Fibroblast of lung (primary cell): Measurements from ENCODE around the gene MAP2K2. TPM values are rescaled to one million over a fixed set of nuclear protein-coding genes. Genes with fewer than 3 reads are reported as not detected.

Experiments used
- DNase-seq, 2 donors: peaks; one replicate each; pipeline versions ENCODE4 v3.0.0 to v3.0.0-alpha.2; 2010; ENCODE audit warnings: low read depth in 2 of 2
- H2AFZ ChIP-seq: 2 replicates; pipeline ENCODE4 v1.5.1; 2012; ENCODE audit warnings: low read length, control low read depth, inconsistent platforms
- H3K27ac ChIP-seq: 2 replicates; pipeline ENCODE4 v1.5.1; 2011; ENCODE audit warnings: low read length, control low read depth; ENCODE audit not compliant: insufficient read depth
- H3K27me3 ChIP-seq: 2 replicates; pipeline ENCODE4 v1.5.1; 2011; ENCODE audit warnings: mild to moderate bottlenecking, low read length; ENCODE audit not compliant: control insufficient read depth, insufficient read depth
- H3K36me3 ChIP-seq: 2 replicates; pipeline ENCODE4 v1.5.1; 2011; ENCODE audit warnings: low read length; ENCODE audit not compliant: control insufficient read depth, insufficient read depth
- H3K4me1 ChIP-seq: 2 replicates; pipeline ENCODE4 v1.5.1; 2011; ENCODE audit warnings: low read length; ENCODE audit not compliant: control insufficient read depth, insufficient read depth; ENCODE audit errors: extremely low read depth
- H3K4me2 ChIP-seq: 2 replicates; pipeline ENCODE4 v1.5.1; 2011; ENCODE audit warnings: low read length, control low read depth; ENCODE audit not compliant: insufficient read depth; ENCODE audit errors: extremely low read depth
- H3K4me3 ChIP-seq, 4 experiments: fragments of 200-600 bp in 1 of 4; sonication (generic) in 1 of 4; replicated peaks in 1 of 4; 2 replicates each; pipeline ENCODE4 v1.5.1; 2011 to 2016; ENCODE audit warnings: low read length in 4 of 4, low read depth in 3 of 4, mild to moderate bottlenecking in 3 of 4, control low read depth in 2 of 4, inconsistent platforms in 1 of 4, mixed read lengths in 1 of 4; ENCODE audit not compliant: insufficient read depth in 1 of 4; ENCODE audit errors: control extremely low read depth in 1 of 4
- H3K79me2 ChIP-seq: 2 replicates; pipeline ENCODE4 v1.5.1; 2012; ENCODE audit warnings: mild to moderate bottlenecking, low read length, inconsistent platforms; ENCODE audit not compliant: control insufficient read depth, insufficient read depth
- H3K9ac ChIP-seq: 2 replicates; pipeline ENCODE4 v1.5.1; 2011; ENCODE audit warnings: mild to moderate bottlenecking, low read length, control low read depth; ENCODE audit not compliant: insufficient read depth
- H3K9me3 ChIP-seq: 2 replicates; pipeline ENCODE4 v1.5.1; 2012; ENCODE audit warnings: low read depth, low read length; ENCODE audit not compliant: control insufficient read depth, insufficient read depth
- H4K20me1 ChIP-seq: 2 replicates; pipeline ENCODE4 v1.5.1; 2011; ENCODE audit warnings: low read length; ENCODE audit not compliant: control insufficient read depth, insufficient read depth; ENCODE audit errors: extremely low read depth
- EZH2 ChIP-seq: IDR thresholded peaks from 2 replicates; pipeline ENCODE4 v1.5.1; 2012; ENCODE audit warnings: low read length, control low read depth, mild to moderate bottlenecking; ENCODE audit errors: missing control alignments
- polyA plus RNA-seq, 2 donors: library from polyadenylated mRNA; depleted of rRNA in 1 of 2; stranded (reverse) in 1 of 2; unstranded in 1 of 2; fragments of >200 nt; gene quantifications; 2 replicates each; pipeline ENCODE4 v1.2.1, GENCODE V29; 2011 to 2012; ENCODE audit warnings: missing spikeins in 1 of 2
- total RNA-seq: library from RNA; depleted of rRNA; stranded (reverse); fragments of >200 nt; gene quantifications from 2 replicates; pipeline ENCODE4 v1.2.1, GENCODE V29; 2014
- TF ChIP-seq, protein P1 (sequence below), 2 donors: IDR thresholded peaks in 1 of 2; conservative IDR thresholded peaks in 1 of 2; 1 replicate in 1 of 2; 2 replicates in 1 of 2; pipeline ENCODE4 v1.5.1; 2011 to 2012; ENCODE audit warnings: low read length in 2 of 2, control low read depth in 1 of 2, inconsistent platforms in 1 of 2, low read depth in 1 of 2, mild to moderate bottlenecking in 1 of 2

The MAP2K2 gene
- total and polyA plus RNA-seq, 2 donors (not counting 1 experiment from before 2014, with no cell fraction given), result 61.6 to 159 TPM

DNA sequence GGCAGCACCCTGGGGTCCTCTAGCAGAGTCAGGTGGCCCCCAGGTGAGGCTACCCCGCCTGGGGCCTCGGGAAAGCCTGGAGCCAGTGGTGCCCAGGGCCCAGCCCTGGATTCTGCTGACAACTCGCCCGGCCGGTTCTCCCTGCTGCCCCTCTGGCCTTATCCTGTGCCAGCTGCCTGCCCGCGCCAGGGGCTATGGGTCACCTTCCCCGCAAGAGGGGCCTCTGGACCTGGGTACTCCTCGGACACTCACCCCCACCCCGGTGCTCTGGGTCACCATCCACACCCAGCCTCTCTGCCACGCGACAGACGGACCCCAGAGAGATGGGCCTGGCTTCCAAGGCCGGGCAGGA lies 81.2 kb downstream of the MAP2K2 start:
- H3K9ac ChIP-seq, result no peak overlapping the region

DNA sequence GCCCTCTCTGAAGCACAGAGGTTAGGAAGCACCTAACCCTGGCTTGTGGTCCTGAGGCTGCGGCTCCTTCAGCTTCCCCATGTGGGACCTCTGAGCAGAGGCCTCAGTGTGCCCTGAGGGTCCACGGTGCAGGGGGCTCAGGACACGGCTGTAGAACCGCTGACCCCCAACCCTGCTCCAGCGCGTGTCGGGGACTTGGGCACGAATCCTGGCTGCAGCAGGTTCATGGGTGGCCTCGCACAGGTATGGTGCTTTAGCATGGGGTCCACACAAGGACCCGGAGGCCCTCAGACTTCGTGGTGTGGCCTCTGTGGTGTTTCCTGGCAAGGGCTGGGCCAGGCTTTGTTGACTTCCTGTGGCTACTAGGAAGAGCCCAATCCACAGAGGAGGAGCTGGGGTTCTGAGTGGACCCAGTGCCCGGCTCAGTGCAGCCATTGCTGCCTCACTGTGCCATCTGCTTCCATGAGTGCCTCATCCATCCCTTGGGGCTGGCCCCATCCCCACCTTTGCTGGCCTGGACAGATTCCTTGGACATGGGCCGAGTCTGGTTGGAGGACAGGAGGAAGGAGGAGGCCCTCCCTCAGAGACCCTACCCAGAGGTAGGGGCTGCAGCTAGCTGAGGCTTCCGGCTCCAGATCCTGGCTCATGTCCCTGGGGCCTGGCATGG lies 81.7 kb downstream of the MAP2K2 start:
- Histone ChIP-seq H3K4me1 (peaks cover 2% of the 10 kb centered on the region), H3K27ac (no peak overlapping the region), H3K9ac (no peak overlapping the region), H2AFZ (no peak overlapping the region), H3K27me3 (no peaks in the 10 kb centered on the region), H3K79me2 (peaks cover 35% of the 10 kb centered on the region), H4K20me1 (no peaks in the 10 kb centered on the region), H3K4me3 (no peak overlapping the region), H3K4me2 (no peak overlapping the region), H3K9me3 (no peaks in the 10 kb centered on the region), H3K36me3 (peaks cover 15% of the 10 kb centered on the region)
- TF ChIP-seq EZH2, result no peak
- TF ChIP-seq, protein P1, sequence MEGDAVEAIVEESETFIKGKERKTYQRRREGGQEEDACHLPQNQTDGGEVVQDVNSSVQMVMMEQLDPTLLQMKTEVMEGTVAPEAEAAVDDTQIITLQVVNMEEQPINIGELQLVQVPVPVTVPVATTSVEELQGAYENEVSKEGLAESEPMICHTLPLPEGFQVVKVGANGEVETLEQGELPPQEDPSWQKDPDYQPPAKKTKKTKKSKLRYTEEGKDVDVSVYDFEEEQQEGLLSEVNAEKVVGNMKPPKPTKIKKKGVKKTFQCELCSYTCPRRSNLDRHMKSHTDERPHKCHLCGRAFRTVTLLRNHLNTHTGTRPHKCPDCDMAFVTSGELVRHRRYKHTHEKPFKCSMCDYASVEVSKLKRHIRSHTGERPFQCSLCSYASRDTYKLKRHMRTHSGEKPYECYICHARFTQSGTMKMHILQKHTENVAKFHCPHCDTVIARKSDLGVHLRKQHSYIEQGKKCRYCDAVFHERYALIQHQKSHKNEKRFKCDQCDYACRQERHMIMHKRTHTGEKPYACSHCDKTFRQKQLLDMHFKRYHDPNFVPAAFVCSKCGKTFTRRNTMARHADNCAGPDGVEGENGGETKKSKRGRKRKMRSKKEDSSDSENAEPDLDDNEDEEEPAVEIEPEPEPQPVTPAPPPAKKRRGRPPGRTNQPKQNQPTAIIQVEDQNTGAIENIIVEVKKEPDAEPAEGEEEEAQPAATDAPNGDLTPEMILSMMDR (conservative IDR thresholded peaks at IDR 0.05 in 1 of 2, IDR thresholded peaks at IDR 0.05 in 1 of 2; ENCODE audit: low read depth in 1 of 2, low read length in 2 of 2), result no peak
- no peak for DNase-seq

More for the DNA sequence above, 81.2 kb downstream of the MAP2K2 start:
- H3K36me3 ChIP-seq, result peaks cover 11% of the 10 kb centered on the region
- no peaks in the 10 kb centered on the region for H3K9me3 ChIP-seq
- DNase-seq, result no peak
- H3K4me1 ChIP-seq, result peaks cover 2% of the 10 kb centered on the region
- peaks cover 37% of the 10 kb centered on the region for H3K79me2 ChIP-seq
- H2AFZ ChIP-seq, result no peak overlapping the region
- TF ChIP-seq EZH2, result no peak
- TF ChIP-seq, protein P1 (conservative IDR thresholded peaks at IDR 0.05 in 1 of 2, IDR thresholded peaks at IDR 0.05 in 1 of 2; ENCODE audit: low read depth in 1 of 2, low read length in 2 of 2), result no peak
- H3K27ac ChIP-seq, result no peak overlapping the region
- no peak overlapping the region for H3K4me3 ChIP-seq
- H3K27me3 ChIP-seq, result no peaks in the 10 kb centered on the region
- no peaks in the 10 kb centered on the region for H4K20me1 ChIP-seq
- no peak overlapping the region for H3K4me2 ChIP-seq

Other genes starting within 250 kb of the MAP2K2 start
- gene ATCAY, start 243.4 kb downstream of the MAP2K2 start, total RNA-seq, result not detected in 2 replicates
- gene ATCAY, start 243.4 kb downstream of the MAP2K2 start, polyA plus RNA-seq, result 0.01 and 0.05 TPM in 2 replicates
- gene NMRK2, start 191.1 kb downstream of the MAP2K2 start, total RNA-seq, result not detected in 2 replicates
- gene NMRK2, start 191.1 kb downstream of the MAP2K2 start, polyA plus RNA-seq, result not detected in 2 replicates
- gene DAPK3, start 153.0 kb downstream of the MAP2K2 start, total RNA-seq, result 113 and 114 TPM in 2 replicates
- gene DAPK3, start 153.0 kb downstream of the MAP2K2 start, polyA plus RNA-seq, result 68.0 and 69.8 TPM in 2 replicates
- gene EEF2, start 138.7 kb downstream of the MAP2K2 start, total RNA-seq, result 2,646 and 3,813 TPM in 2 replicates
- 976 and 986 TPM in 2 replicates for gene EEF2, start 138.7 kb downstream of the MAP2K2 start, polyA plus RNA-seq
- 12.1 and 14.9 TPM in 2 replicates for gene PIAS4, start 116.4 kb downstream of the MAP2K2 start, total RNA-seq
- 6.6 and 7.3 TPM in 2 replicates for gene PIAS4, start 116.4 kb downstream of the MAP2K2 start, polyA plus RNA-seq
- gene ZBTB7A, start 57.2 kb downstream of the MAP2K2 start, total RNA-seq, result 11.8 and 17.7 TPM in 2 replicates
- 4.7 and 4.9 TPM in 2 replicates for gene ZBTB7A, start 57.2 kb downstream of the MAP2K2 start, polyA plus RNA-seq
- 0.17 TPM in 1 of 2 replicates, not detected in the other for gene CREB3L3, start 29.5 kb upstream of the MAP2K2 start, total RNA-seq
- gene CREB3L3, start 29.5 kb upstream of the MAP2K2 start, polyA plus RNA-seq, result not detected in 2 replicates
- 9.2 and 10.0 TPM in 2 replicates for gene SIRT6, start 58.4 kb upstream of the MAP2K2 start, total RNA-seq
- gene SIRT6, start 58.4 kb upstream of the MAP2K2 start, polyA plus RNA-seq, result 8.8 and 11.0 TPM in 2 replicates
- 2.3 and 2.6 TPM in 2 replicates for gene ANKRD24, start 58.6 kb upstream of the MAP2K2 start, total RNA-seq
- 0.09 and 0.14 TPM in 2 replicates for gene ANKRD24, start 58.6 kb upstream of the MAP2K2 start, polyA plus RNA-seq
- not detected in 2 replicates for gene EBI3, start 105.4 kb upstream of the MAP2K2 start, total RNA-seq
- gene EBI3, start 105.4 kb upstream of the MAP2K2 start, polyA plus RNA-seq, result 0.05 and 0.14 TPM in 2 replicates
- gene YJU2, start 123.0 kb upstream of the MAP2K2 start, total RNA-seq, result 12.6 and 14.7 TPM in 2 replicates
- 10.7 and 16.3 TPM in 2 replicates for gene YJU2, start 123.0 kb upstream of the MAP2K2 start, polyA plus RNA-seq
- gene SHD, start 155.1 kb upstream of the MAP2K2 start, total RNA-seq, result not detected in 2 replicates
- not detected in 2 replicates for gene SHD, start 155.1 kb upstream of the MAP2K2 start, polyA plus RNA-seq
- gene TMIGD2, start 178.3 kb upstream of the MAP2K2 start, total RNA-seq, result not detected in 2 replicates
- gene TMIGD2, start 178.3 kb upstream of the MAP2K2 start, polyA plus RNA-seq, result not detected in 2 replicates
- 8.7 and 10.1 TPM in 2 replicates for gene FSD1, start 180.5 kb upstream of the MAP2K2 start, total RNA-seq
- 4.6 and 7.1 TPM in 2 replicates for gene FSD1, start 180.5 kb upstream of the MAP2K2 start, polyA plus RNA-seq
- gene STAP2, start 214.7 kb upstream of the MAP2K2 start, total RNA-seq, result 4.4 and 4.8 TPM in 2 replicates
- gene STAP2, start 214.7 kb upstream of the MAP2K2 start, polyA plus RNA-seq, result 1.7 and 2.2 TPM in 2 replicates
- gene MPND, start 219.4 kb upstream of the MAP2K2 start, total RNA-seq, result 6.4 and 7.1 TPM in 2 replicates
- 2.7 and 3.8 TPM in 2 replicates for gene MPND, start 219.4 kb upstream of the MAP2K2 start, polyA plus RNA-seq